Amygdala (tissue), 56 donors: ENCODE measurements around the gene PALS2.
A peak's percentile ranks its signal among the peaks of the same experiment; 100 is the strongest.

Experiments
- DNase-seq, 56 donors: peaks; one replicate each; lab custom pipeline; 2025; lab: John Stamatoyannopoulos, UW

PALS2 gene

GRCh38 chr7:24582166-24582565 is 8.9 kb downstream of the PALS2 start:
- no peak for DNase-seq

DNA sequence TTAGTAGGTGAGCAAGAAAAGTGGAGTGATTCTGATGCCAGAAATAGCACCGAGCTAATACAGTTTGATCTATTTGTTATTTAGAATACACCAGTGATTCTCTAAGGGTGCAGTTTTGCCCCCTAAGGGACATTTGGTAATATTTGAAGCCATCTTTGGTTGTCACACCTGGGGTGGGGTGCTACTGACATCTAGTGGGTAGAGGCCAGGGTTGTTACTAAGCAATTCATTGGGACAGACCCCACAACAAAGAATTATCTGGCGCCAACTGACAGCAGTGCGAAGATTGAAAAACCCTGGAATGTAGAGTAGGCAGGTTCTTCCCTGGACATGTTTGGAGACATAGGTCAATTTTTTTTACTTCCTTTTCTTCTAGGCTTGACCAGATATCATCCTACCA is 14.6 kb downstream of the PALS2 start:
- no peak for DNase-seq

- DNase-seq = no peak
Measured at GRCh38 chr7:24591152-24591551, 17.9 kb downstream of the PALS2 start.

- no peak for DNase-seq
Measured at GRCh38 chr7:24595671-24596418, 22.6 kb downstream of the PALS2 start.

GRCh38 chr7:24597014-24597413 is 23.8 kb downstream of the PALS2 start:
- DNase-seq = no peak

GRCh38 chr7:24601600-24601999 is 28.3 kb downstream of the PALS2 start:
- DNase-seq = no peak

DNA sequence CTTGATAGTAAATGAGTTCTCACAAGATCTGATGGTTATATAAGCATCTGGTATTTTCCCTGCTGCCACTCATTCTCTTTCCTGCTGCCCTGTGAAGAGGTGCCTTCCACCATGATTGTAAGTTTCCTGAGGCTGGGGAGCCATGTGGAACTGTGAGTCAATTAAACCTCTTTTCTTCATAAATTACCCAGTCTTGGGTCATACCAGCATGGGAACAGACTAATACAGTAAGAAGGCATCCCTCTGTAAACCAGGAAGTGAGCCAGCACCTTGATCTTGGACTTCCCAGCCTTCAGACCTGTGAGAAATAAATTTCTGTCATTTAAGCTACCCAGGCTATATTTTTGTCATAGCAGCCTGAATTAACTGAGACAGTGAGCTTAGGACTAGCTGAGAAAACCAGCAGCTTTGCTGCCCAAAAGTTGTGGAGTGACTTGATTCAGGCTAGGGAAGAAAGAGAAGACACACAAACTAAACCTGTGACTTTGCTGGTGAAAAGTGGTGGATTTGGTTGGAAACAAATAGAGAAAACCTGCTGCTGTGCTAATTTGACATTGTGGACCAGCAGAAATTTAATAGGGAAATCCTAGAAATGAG is 29.7 kb downstream of the PALS2 start:
- DNase-seq = no peak

DNA sequence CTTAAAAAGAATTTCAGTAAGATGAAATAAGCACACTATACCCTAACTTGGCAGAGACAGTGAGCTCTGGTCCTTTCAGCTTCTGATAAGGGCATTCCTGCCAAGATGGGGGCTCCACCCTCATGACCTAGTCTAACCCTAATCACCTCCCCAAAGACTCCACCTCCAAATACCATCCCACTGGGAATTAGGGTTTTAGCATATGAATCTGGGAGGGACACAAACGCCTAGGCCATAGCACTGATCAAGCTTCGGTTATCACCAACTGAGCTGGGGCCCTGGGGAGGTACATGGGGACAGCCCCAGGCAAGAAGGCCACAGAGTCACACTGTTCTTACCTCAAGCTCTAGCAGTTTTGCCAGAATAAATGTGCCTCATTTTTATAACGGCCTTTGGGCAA is 31.4 kb downstream of the PALS2 start:
- DNase-seq = no peak

GRCh38 chr7:24608504-24608903 is 35.3 kb downstream of the PALS2 start:
- no peak for DNase-seq

GRCh38 chr7:24609059-24609458 is 35.8 kb downstream of the PALS2 start:
- peak in 6 of 56 donors; percentile 1 to 8 (median 7) for DNase-seq

- DNase-seq = no peak
Measured at GRCh38 chr7:24609570-24609969, 36.3 kb downstream of the PALS2 start.

GRCh38 chr7:24611130-24611529 is 37.9 kb downstream of the PALS2 start:
- no peak for DNase-seq

GRCh38 chr7:24617957-24618616 is 44.8 kb downstream of the PALS2 start:
- no peak for DNase-seq

DNA sequence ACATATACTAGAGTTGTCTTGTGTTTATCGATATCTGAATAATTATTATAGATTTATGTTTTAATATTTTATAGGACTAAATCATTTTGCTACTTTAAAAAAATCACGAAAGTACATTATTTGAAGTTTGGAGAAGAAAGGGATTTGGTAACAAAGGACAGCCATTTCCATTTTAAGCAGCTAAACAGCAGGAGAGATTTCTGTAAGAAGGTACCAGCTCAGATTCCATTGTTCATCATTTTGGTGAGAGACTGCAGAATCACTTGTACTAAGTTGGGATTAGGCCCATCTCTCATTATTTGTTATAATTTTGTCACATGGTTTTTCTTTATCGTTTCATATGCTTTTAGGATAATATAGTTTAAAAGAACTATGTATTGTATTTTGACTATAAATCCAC is 46.7 kb downstream of the PALS2 start:
- DNase-seq = no peak

DNA sequence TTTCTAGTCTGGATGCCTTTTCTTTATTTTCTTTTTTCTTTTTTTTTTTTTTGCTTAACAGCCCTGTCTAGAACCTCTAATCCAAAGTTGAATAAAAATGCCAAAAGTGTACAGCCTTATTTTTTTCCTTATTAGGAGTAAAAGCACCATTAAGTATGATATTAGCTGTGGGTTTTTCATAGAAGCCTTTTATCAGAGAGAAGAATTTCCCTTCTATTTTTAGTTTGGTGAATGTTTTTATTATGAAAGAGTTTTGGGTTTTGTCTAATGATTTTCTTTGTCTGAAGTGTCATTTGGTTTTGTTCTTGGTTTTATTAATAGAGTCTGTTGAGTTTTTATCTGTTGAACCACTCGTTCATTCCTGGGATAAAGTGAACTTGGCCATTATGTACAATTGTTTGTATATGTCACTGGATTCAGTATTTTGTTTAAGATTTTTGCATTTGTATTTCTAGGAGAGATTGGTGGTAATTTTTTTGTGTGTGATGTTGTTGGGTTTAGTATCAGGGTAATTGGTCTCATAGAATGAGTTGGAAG is 49.5 kb downstream of the PALS2 start:
- DNase-seq = no peak
